Smooth muscle cell (in vitro differentiated cells): ENCODE measurements around the gene CNTRL. TPM values are rescaled to one million over a fixed set of nuclear protein-coding genes. Genes with fewer than 3 reads are reported as not detected.

ENCODE experiments used
- DNase-seq: peaks from one replicate; lab custom pipeline; 2025; ENCODE audit not compliant: unreplicated experiment; lab: John Stamatoyannopoulos, UW
- H2AFZ ChIP-seq: fragments of 200-600 bp; sonication (generic); 2 replicates; pipeline ENCODE4 v1.6.0; 2016; ENCODE audit warnings: antibody characterized with exemption, low read depth, mild to moderate bottlenecking
- H3F3A ChIP-seq: fragments of 200-600 bp; sonication (generic); 2 replicates; pipeline ENCODE4 v1.6.0; 2017; ENCODE audit warnings: antibody characterized with exemption, low read depth
- H3K27ac ChIP-seq: fragments of 200-600 bp; sonication (generic); 2 replicates; pipeline ENCODE4 v1.5.1; 2016; ENCODE audit warnings: low read depth, mild to moderate bottlenecking
- H3K27me3 ChIP-seq: fragments of 200-600 bp; sonication (generic); 2 replicates; pipeline ENCODE4 v1.6.1; 2016; ENCODE audit warnings: low read depth, mild to moderate bottlenecking
- H3K36me3 ChIP-seq: fragments of 200-600 bp; sonication (generic); 2 replicates; pipeline ENCODE4 v1.5.1; 2016; ENCODE audit warnings: low read depth
- H3K4me1 ChIP-seq: fragments of 200-600 bp; sonication (generic); 2 replicates; pipeline ENCODE4 v1.5.1; 2016; ENCODE audit warnings: low read depth
- H3K4me2 ChIP-seq: fragments of 200-600 bp; sonication (generic); 2 replicates; pipeline ENCODE4 v1.6.0; 2016; ENCODE audit warnings: mild to moderate bottlenecking
- H3K4me3 ChIP-seq: fragments of 200-600 bp; sonication (generic); 2 replicates; pipeline ENCODE4 v1.5.1; 2016; ENCODE audit warnings: mild to moderate bottlenecking
- H3K79me2 ChIP-seq: fragments of 200-600 bp; sonication (generic); 2 replicates; pipeline ENCODE4 v1.6.0; 2016; ENCODE audit warnings: low read depth, mild to moderate bottlenecking
- H3K9ac ChIP-seq: fragments of 200-600 bp; sonication (generic); 2 replicates; pipeline ENCODE4 v1.6.0; 2016; ENCODE audit warnings: low read depth
- H3K9me3 ChIP-seq: fragments of 200-600 bp; sonication (generic); replicated peaks from 2 replicates; pipeline ENCODE4 v1.5.1; 2016; ENCODE audit warnings: low read depth
- H4K20me1 ChIP-seq: fragments of 200-600 bp; sonication (generic); 2 replicates; pipeline ENCODE4 v1.6.0; 2016; ENCODE audit warnings: low read depth
- CTCF ChIP-seq: fragments of 200-600 bp; sonication (generic); IDR thresholded peaks from 2 replicates; pipeline ENCODE4 v1.5.1; 2017; ENCODE audit warnings: borderline replicate concordance, mild to moderate bottlenecking, antibody characterized with exemption; ENCODE audit not compliant: insufficient read depth, poor library complexity, severe bottlenecking
- WGBS: methylation state at CpG from one replicate; pipeline ENCODE4 v1.1.7; 2016; ENCODE audit warnings: low lambda C conversion rate; 5-methylcytosine and 5-hydroxymethylcytosine counted together
- polyA plus RNA-seq: library from polyadenylated mRNA; unstranded; fragments of >200 nt; fragmentation: Nextera tagmentation; extraction: Ambion mirVana; gene quantifications from 2 replicates; pipeline ENCODE4 v1.2.1, GENCODE V29; 2016
- total RNA-seq: library from RNA; depleted of rRNA; stranded (reverse); fragments of >200 nt; gene quantifications from 2 replicates; pipeline ENCODE4 v1.2.3, GENCODE V29; 2014

CNTRL gene
- total and polyA plus RNA-seq, 2 experiments from 2014 or later, result 3.6 to 9.1 TPM

DNA sequence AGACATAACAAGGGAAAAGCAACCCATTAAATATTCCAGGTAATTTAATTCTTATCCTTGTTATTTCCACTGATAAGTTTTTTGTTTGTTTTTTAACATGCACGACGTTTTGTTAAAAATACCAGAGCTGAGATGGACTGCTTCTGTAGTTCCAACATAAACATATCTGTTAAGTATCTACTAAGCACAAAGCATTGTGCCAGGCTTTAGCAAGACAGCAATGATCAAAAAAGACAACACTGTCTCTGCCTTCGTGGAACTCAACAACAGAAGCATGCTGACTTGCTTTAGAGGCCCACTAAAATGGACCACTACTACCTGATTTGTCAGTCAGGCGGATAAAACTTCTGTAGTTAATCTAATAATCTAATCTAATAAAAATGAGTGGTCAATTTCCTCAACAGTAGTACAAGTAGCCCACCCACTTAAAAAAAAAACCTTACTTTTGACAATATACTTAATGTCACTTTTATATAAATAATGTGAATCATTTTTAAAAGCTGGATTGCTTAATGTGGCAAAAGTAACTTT, 123.8 kb downstream of the CNTRL start:
- H3K4me3 ChIP-seq, result peak overlapping the region; percentile 96
- peak overlapping the region; percentile 99 for H3K4me2 ChIP-seq
- H2AFZ ChIP-seq, result no peak overlapping the region
- H3K36me3 ChIP-seq, result no peaks in the 10 kb centered on the region
- H3F3A ChIP-seq, result no peaks in the 10 kb centered on the region
- H3K9ac ChIP-seq, result no peak overlapping the region
- H3K4me1 ChIP-seq, result peaks cover 44% of the 10 kb centered on the region
- 55% methylated on average over 4 of the region's 4 CpGs for WGBS
- H4K20me1 ChIP-seq, result peaks cover 75% of the 10 kb centered on the region
- no peaks in the 10 kb centered on the region for H3K27me3 ChIP-seq
- no peaks in the 10 kb centered on the region for H3K9me3 ChIP-seq
- TF ChIP-seq CTCF, result no peak
- peaks cover 80% of the 10 kb centered on the region for H3K79me2 ChIP-seq
- H3K27ac ChIP-seq, result no peak overlapping the region
- no peak for DNase-seq

- Histone ChIP-seq H3K4me2 (peak overlapping the region; percentile 99), H3K36me3 (no peaks in the 10 kb centered on the region), H3K4me1 (peaks cover 44% of the 10 kb centered on the region), H3K27ac (no peak overlapping the region), H3K79me2 (peaks cover 67% of the 10 kb centered on the region), H3K4me3 (peak overlapping the region; percentile 96), H3F3A (no peaks in the 10 kb centered on the region), H4K20me1 (peaks cover 62% of the 10 kb centered on the region), H2AFZ (no peak overlapping the region), H3K9me3 (no peaks in the 10 kb centered on the region), H3K27me3 (no peaks in the 10 kb centered on the region), H3K9ac (no peak overlapping the region)
- no peak for DNase-seq
- no peak for TF ChIP-seq CTCF
- 8% methylated on average over 2 of the region's 2 CpGs for WGBS
Observed at GRCh38 chr9:121199921-121200320, 125.2 kb downstream of the CNTRL start.

- H3F3A ChIP-seq, result no peaks in the 10 kb centered on the region
- H3K4me1 ChIP-seq, result peaks cover 44% of the 10 kb centered on the region
- peak overlapping the region; percentile 93 for H3K9ac ChIP-seq
- peaks cover 58% of the 10 kb centered on the region for H4K20me1 ChIP-seq
- TF ChIP-seq CTCF, result no peak
- DNase-seq, result no peak
- no peaks in the 10 kb centered on the region for H3K27me3 ChIP-seq
- no peak overlapping the region for H2AFZ ChIP-seq
- peak overlapping the region; percentile 99 for H3K4me2 ChIP-seq
- H3K4me3 ChIP-seq, result peak overlapping the region; percentile 96
- peaks cover 63% of the 10 kb centered on the region for H3K79me2 ChIP-seq
- H3K36me3 ChIP-seq, result no peaks in the 10 kb centered on the region
- no peaks in the 10 kb centered on the region for H3K9me3 ChIP-seq
- WGBS, result 55% methylated on average over 4 of the region's 4 CpGs
- peak overlapping the region; percentile 77 for H3K27ac ChIP-seq
Observed at GRCh38 chr9:121200356-121200755, 125.6 kb downstream of the CNTRL start.
